HG02642 (cell line): ENCODE results near the gene TMEM151A.
A peak's percentile ranks its signal among the peaks of the same experiment; 100 is the strongest.
"Not testable (repeated sequence)": the region's sequence is repeated elsewhere in the genome, so short reads cannot be mapped to it uniquely, and the experiment has no call there.

Experiments used
- ATAC-seq: cut with Tn5 transposase; IDR thresholded peaks from one replicate; pipeline ENCODE4 v1.9.1; 2021; ENCODE audit warnings: mild to moderate bottlenecking; ENCODE audit not compliant: unreplicated experiment, poor library complexity

Gene TMEM151A

GRCh38 chr11:66267039-66267378 is 24.7 kb upstream of the TMEM151A start:
- ATAC-seq: no peak

- ATAC-seq: peak; percentile 47
Measured at GRCh38 chr11:66267379-66268243, 24.1 kb upstream of the TMEM151A start.

GRCh38 chr11:66268244-66268951 is 23.3 kb upstream of the TMEM151A start, which contains the start of gene RAB1B:
TSS of gene RAB1B (plus strand) at chr11:66268639. CDS start at chr11:66268680, 41 bp downstream.
- peak; percentile 77 for ATAC-seq

GRCh38 chr11:66268952-66269905 is 22.5 kb upstream of the TMEM151A start:
- ATAC-seq: no peak

GRCh38 chr11:66271816-66272215 is 19.9 kb upstream of the TMEM151A start:
- no peak for ATAC-seq

- ATAC-seq: no peak
Measured at GRCh38 chr11:66272596-66272995, 19.1 kb upstream of the TMEM151A start.

GRCh38 chr11:66274219-66274618 is 17.5 kb upstream of the TMEM151A start:
- ATAC-seq: no peak

- ATAC-seq: no peak
Measured at GRCh38 chr11:66275396-66275795, 16.3 kb upstream of the TMEM151A start.

GRCh38 chr11:66275984-66276612 is 15.6 kb upstream of the TMEM151A start:
- ATAC-seq: no peak

GRCh38 chr11:66276619-66277018 is 15.1 kb upstream of the TMEM151A start:
- ATAC-seq: not testable (repeated sequence)

GRCh38 chr11:66277064-66277463 is 14.6 kb upstream of the TMEM151A start:
- not testable (repeated sequence) for ATAC-seq

GRCh38 chr11:66277471-66278362 is 14.0 kb upstream of the TMEM151A start, which contains the start of gene CNIH2:
TSS of gene CNIH2 (plus strand) at chr11:66278175. CDS start at chr11:66278457, 282 bp downstream.
- ATAC-seq: no peak

- ATAC-seq: no peak
Measured at GRCh38 chr11:66278363-66279091, 13.2 kb upstream of the TMEM151A start.

GRCh38 chr11:66279092-66279734 is 12.5 kb upstream of the TMEM151A start:
- ATAC-seq: no peak

- no peak for ATAC-seq
Measured at GRCh38 chr11:66280428-66280827, 11.3 kb upstream of the TMEM151A start.

- ATAC-seq: no peak
Measured at GRCh38 chr11:66281001-66281400, 10.7 kb upstream of the TMEM151A start.

GRCh38 chr11:66281776-66282467 is 9.8 kb upstream of the TMEM151A start:
- no peak for ATAC-seq
